ENCODE data around the gene EXOC4.
"Not testable (repeated sequence)": the region's sequence is repeated elsewhere in the genome, so short reads cannot be mapped to it uniquely, and the experiment has no call there.

The EXOC4 gene

GRCh38 chr7:134060874-134061273 is 808.0 kb downstream of the EXOC4 start:
- no peaks in the 10 kb centered on the region for H3K9me3 ChIP-seq
- H3K36me3 ChIP-seq = peaks cover 8% of the 10 kb centered on the region; the same call in 1 of the 2 replicates
- H3K27me3 ChIP-seq = no peaks in the 10 kb centered on the region
- no peak overlapping the region for H3K27ac ChIP-seq
- no peak overlapping the region for H3K9ac ChIP-seq
- no peaks in the 10 kb centered on the region for H3K4me1 ChIP-seq
- no peak overlapping the region for H3K4me2 ChIP-seq
- no peaks in the 10 kb centered on the region for H4K20me1 ChIP-seq
- no peak overlapping the region for H3K4me3 ChIP-seq
- no peak for TF ChIP-seq Cebpa-rat (IDR thresholded peaks at IDR 0.05)

- H3K9me3 ChIP-seq = no peaks in the 10 kb centered on the region
- H3K4me1 ChIP-seq = no peaks in the 10 kb centered on the region
- H3K4me3 ChIP-seq = no peak overlapping the region
- TF ChIP-seq Cebpa-rat (IDR thresholded peaks at IDR 0.05) = no peak
- peaks cover 8% of the 10 kb centered on the region; the same call in 1 of the 2 replicates for H3K36me3 ChIP-seq
- no peaks in the 10 kb centered on the region for H3K27me3 ChIP-seq
- no peaks in the 10 kb centered on the region for H4K20me1 ChIP-seq
- no peak overlapping the region for H3K4me2 ChIP-seq
- no peak overlapping the region for H3K27ac ChIP-seq
- H3K9ac ChIP-seq = no peak overlapping the region
Observed at GRCh38 chr7:134062460-134062859, 809.6 kb downstream of the EXOC4 start.

- H3K4me3 ChIP-seq = no peak overlapping the region
- no peak for TF ChIP-seq Cebpa-rat (IDR thresholded peaks at IDR 0.05)
- no peak overlapping the region for H3K9ac ChIP-seq
- H3K9me3 ChIP-seq = no peaks in the 10 kb centered on the region
- H3K36me3 ChIP-seq = peaks cover 8% of the 10 kb centered on the region; the same call in 1 of the 2 replicates
- no peak overlapping the region for H3K27ac ChIP-seq
- H4K20me1 ChIP-seq = no peaks in the 10 kb centered on the region
- no peak overlapping the region for H3K4me2 ChIP-seq
- H3K4me1 ChIP-seq = no peaks in the 10 kb centered on the region
- H3K27me3 ChIP-seq = no peaks in the 10 kb centered on the region
Observed at GRCh38 chr7:134065415-134065814, 812.5 kb downstream of the EXOC4 start.

- Histone ChIP-seq H3K27me3 (no peaks in the 10 kb centered on the region), H3K9ac (no peak overlapping the region), H3K36me3 (peaks cover 8% of the 10 kb centered on the region; the same call in 1 of the 2 replicates), H3K27ac (no peak overlapping the region), H3K4me3 (no peak overlapping the region), H3K4me1 (no peaks in the 10 kb centered on the region), H3K9me3 (no peaks in the 10 kb centered on the region), H4K20me1 (no peaks in the 10 kb centered on the region), H3K4me2 (no peak overlapping the region)
- TF ChIP-seq Cebpa-rat (IDR thresholded peaks at IDR 0.05) = no peak
Observed at GRCh38 chr7:134067164-134067563, 814.3 kb downstream of the EXOC4 start.

GRCh38 chr7:134068670-134069069 is 815.8 kb downstream of the EXOC4 start:
- no peak overlapping the region for H3K4me3 ChIP-seq
- peaks cover 9% of the 10 kb centered on the region; the same call in 1 of the 2 replicates for H3K36me3 ChIP-seq
- H3K9ac ChIP-seq = no peak overlapping the region
- H4K20me1 ChIP-seq = no peaks in the 10 kb centered on the region
- H3K27ac ChIP-seq = no peak overlapping the region
- H3K9me3 ChIP-seq = no peaks in the 10 kb centered on the region
- H3K27me3 ChIP-seq = no peaks in the 10 kb centered on the region
- no peak overlapping the region for H3K4me2 ChIP-seq
- H3K4me1 ChIP-seq = no peaks in the 10 kb centered on the region
- TF ChIP-seq Cebpa-rat (IDR thresholded peaks at IDR 0.05) = no peak

- H3K4me1 ChIP-seq = no peaks in the 10 kb centered on the region
- H3K4me2 ChIP-seq = no peak overlapping the region
- H3K27ac ChIP-seq = no peak overlapping the region
- H3K4me3 ChIP-seq = no peak overlapping the region
- H4K20me1 ChIP-seq = no peaks in the 10 kb centered on the region
- H3K9me3 ChIP-seq = no peaks in the 10 kb centered on the region
- TF ChIP-seq Cebpa-rat (IDR thresholded peaks at IDR 0.05) = no peak
- H3K9ac ChIP-seq = no peak overlapping the region
- no peaks in the 10 kb centered on the region for H3K27me3 ChIP-seq
- H3K36me3 ChIP-seq = peaks cover 11% of the 10 kb centered on the region; the same call in 1 of the 2 replicates
Observed at GRCh38 chr7:134069187-134069586, 816.3 kb downstream of the EXOC4 start.

DNA sequence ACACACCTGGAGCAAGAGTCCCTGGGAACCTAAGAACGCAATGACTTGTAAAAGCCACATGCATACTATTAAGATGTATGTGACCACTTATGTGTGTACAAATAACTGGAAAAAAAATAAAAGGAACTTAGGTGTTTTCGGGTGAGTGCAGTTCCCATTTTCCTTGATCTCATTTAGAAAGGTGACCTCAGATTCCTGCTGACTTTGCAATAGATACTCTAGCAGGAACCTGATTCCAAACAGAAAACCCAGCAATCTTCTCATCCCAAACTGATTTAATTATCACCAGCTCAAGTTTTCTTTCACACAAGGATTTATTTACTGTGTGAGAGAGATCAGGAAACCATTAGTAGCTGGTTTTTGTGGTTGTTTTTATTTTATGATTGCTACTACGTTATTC is 817.8 kb downstream of the EXOC4 start:
- Histone ChIP-seq H3K9ac (no peak overlapping the region), H4K20me1 (no peaks in the 10 kb centered on the region), H3K4me2 (no peak overlapping the region), H3K27ac (no peak overlapping the region), H3K27me3 (no peaks in the 10 kb centered on the region), H3K4me3 (no peak overlapping the region), H3K36me3 (peaks cover 21% of the 10 kb centered on the region), H3K4me1 (no peaks in the 10 kb centered on the region), H3K9me3 (peaks cover 4% of the 10 kb centered on the region; the same call in 1 of the 2 replicates)
- TF ChIP-seq Cebpa-rat (IDR thresholded peaks at IDR 0.05) = no peak

GRCh38 chr7:134071355-134072331 is 818.8 kb downstream of the EXOC4 start:
- no peaks in the 10 kb centered on the region for H4K20me1 ChIP-seq
- H3K27ac ChIP-seq = no peak overlapping the region
- no peak overlapping the region for H3K4me3 ChIP-seq
- peaks cover 6% of the 10 kb centered on the region; the same call in 1 of the 2 replicates for H3K9me3 ChIP-seq
- H3K9ac ChIP-seq = no peak overlapping the region
- peaks cover 25% of the 10 kb centered on the region for H3K36me3 ChIP-seq
- no peaks in the 10 kb centered on the region for H3K4me1 ChIP-seq
- H3K4me2 ChIP-seq = no peak overlapping the region
- H3K27me3 ChIP-seq = no peaks in the 10 kb centered on the region
- no peak for TF ChIP-seq Cebpa-rat (IDR thresholded peaks at IDR 0.05)

DNA sequence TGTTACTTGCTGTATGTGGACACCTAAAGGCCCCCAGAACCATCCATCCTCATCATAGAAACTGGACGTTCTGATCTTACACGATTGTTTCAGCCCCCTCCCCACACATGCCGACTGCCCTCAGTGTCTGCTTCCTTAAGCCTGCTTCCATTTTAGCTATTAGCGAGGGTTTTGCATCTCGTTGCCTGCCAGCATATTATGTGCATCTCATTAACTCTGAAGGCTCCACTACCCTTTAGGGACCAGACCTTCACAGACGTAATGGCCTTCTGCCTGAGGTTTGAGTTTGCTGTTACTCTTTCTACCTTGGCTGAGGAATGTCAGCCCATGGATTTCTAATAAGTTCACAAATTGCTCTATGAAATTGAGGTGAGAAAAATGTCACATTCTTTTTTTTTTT is 820.4 kb downstream of the EXOC4 start:
- Histone ChIP-seq H3K27me3 (no peaks in the 10 kb centered on the region), H4K20me1 (no peaks in the 10 kb centered on the region), H3K27ac (no peak overlapping the region), H3K36me3 (peaks cover 33% of the 10 kb centered on the region), H3K9ac (no peak overlapping the region), H3K4me3 (no peak overlapping the region), H3K4me2 (no peak overlapping the region), H3K9me3 (peaks cover 6% of the 10 kb centered on the region; the same call in 1 of the 2 replicates), H3K4me1 (no peaks in the 10 kb centered on the region)
- TF ChIP-seq Cebpa-rat (IDR thresholded peaks at IDR 0.05) = no peak

GRCh38 chr7:134075799-134076198 is 822.9 kb downstream of the EXOC4 start:
- Histone ChIP-seq H3K9me3 (peaks cover 6% of the 10 kb centered on the region; the same call in 1 of the 2 replicates), H3K4me3 (no peak overlapping the region), H3K4me2 (no peak overlapping the region), H3K27ac (no peak overlapping the region), H3K27me3 (no peaks in the 10 kb centered on the region), H3K4me1 (no peaks in the 10 kb centered on the region), H3K36me3 (peaks cover 33% of the 10 kb centered on the region), H4K20me1 (no peaks in the 10 kb centered on the region), H3K9ac (no peak overlapping the region)
- TF ChIP-seq Cebpa-rat (IDR thresholded peaks at IDR 0.05) = no peak

DNA sequence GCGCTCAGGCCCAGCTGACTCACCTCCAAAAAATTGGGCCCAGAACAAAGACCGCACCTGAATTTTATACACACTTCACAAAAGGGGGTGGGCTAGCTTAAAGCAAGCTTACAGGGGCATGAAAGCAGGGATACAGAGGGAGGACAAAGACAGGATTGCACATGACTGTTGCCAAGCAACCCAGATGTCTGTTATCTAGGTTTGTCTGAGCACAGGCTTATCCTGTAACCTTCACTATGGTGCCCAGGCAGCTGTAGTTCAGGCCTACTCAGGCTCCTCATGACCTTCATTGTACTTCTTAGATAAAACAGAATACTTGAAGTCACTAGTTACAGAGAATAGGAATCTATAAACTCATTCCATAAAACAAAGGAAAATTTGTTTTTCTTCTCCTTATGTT is 824.7 kb downstream of the EXOC4 start:
- not testable (repeated sequence) for H3K4me2 ChIP-seq, H3K4me1 ChIP-seq, H3K4me3 ChIP-seq, H3K9ac ChIP-seq, H4K20me1 ChIP-seq, H3K27ac ChIP-seq, H3K27me3 ChIP-seq, H3K9me3 ChIP-seq
- peaks cover 33% of the 10 kb centered on the region for H3K36me3 ChIP-seq

Data from BLaER1 (cell line).